GM10248 (cell line): ENCODE measurements around the gene PEX11A.

Experiments used
- CTCF ChIA-PET: fragments of 300-600 bp; sonication (Branson Sonifier 250); formaldehyde crosslinking; extraction: SDS; loops from one replicate; lab custom pipeline; 2021; ENCODE audit warnings: antibody characterized with exemption; lab: Yijun Ruan, JAX
- POLR2A ChIA-PET: fragments of 350-650 bp; sonication (Branson Sonifier 250); formaldehyde crosslinking; extraction: SDS; loops from one replicate; lab custom pipeline; 2020; ENCODE audit warnings: antibody characterized with exemption; lab: Yijun Ruan, JAX
- DNase-seq: peaks from one replicate; pipeline ENCODE4 v3.0.0; 2012; ENCODE audit errors: extremely low spot score
- CTCF ChIP-seq: IDR thresholded peaks from 2 replicates; pipeline ENCODE4 v1.5.1; 2012; ENCODE audit warnings: mild to moderate bottlenecking, low read depth; ENCODE audit errors: extremely low read depth, missing control alignments, control extremely low read depth

The PEX11A gene

GRCh38 chr15:89654301-89654761 lies 36.2 kb downstream of the PEX11A start:
- no peak for TF ChIP-seq CTCF
- POLR2A ChIA-PET: no interaction called here
- CTCF ChIA-PET: no interaction called here
- no peak for DNase-seq

GRCh38 chr15:89653578-89653977 lies 37.0 kb downstream of the PEX11A start:
- POLR2A ChIA-PET: no interaction called here
- DNase-seq: no peak
- CTCF ChIA-PET: no interaction called here
- TF ChIP-seq CTCF: no peak

- no peak for DNase-seq
- no peak for TF ChIP-seq CTCF
- POLR2A ChIA-PET: no interaction called here
- CTCF ChIA-PET: no interaction called here
Observed at GRCh38 chr15:89652666-89653065, 37.9 kb downstream of the PEX11A start.

- CTCF ChIA-PET: no interaction called here
- no peak for TF ChIP-seq CTCF
- no peak for DNase-seq
- POLR2A ChIA-PET: no interaction called here
Observed at GRCh38 chr15:89652131-89652530, 38.4 kb downstream of the PEX11A start.

GRCh38 chr15:89649716-89650115 lies 40.8 kb downstream of the PEX11A start:
- DNase-seq: no peak
- CTCF ChIA-PET: interaction anchor here (1.0 to 1.5 kb wide), 2 partner anchors 9 to 12 kb away, joined by 3 read pairs; no protein-coding TSS in a partner anchor
- no peak for TF ChIP-seq CTCF
- POLR2A ChIA-PET: no interaction called here

GRCh38 chr15:89649013-89649625 lies 41.4 kb downstream of the PEX11A start:
- ChIA-PET POLR2A (no interaction called here), CTCF (interaction anchor here (1.0 to 1.5 kb wide), 2 partner anchors 9 to 12 kb away, joined by 3 read pairs; no protein-coding TSS in a partner anchor)
- no peak for TF ChIP-seq CTCF
- DNase-seq: no peak
